HuH-7.5 (cell line): ENCODE data around the gene RGSL1.
"Not testable (repeated sequence)": the region's sequence is repeated elsewhere in the genome, so short reads cannot be mapped to it uniquely, and the experiment has no call there.

ENCODE experiments used
- DNase-seq: peaks from one replicate; pipeline ENCODE4 v3.0.0; 2011; ENCODE audit warnings: low spot score

RGSL1 gene

DNA sequence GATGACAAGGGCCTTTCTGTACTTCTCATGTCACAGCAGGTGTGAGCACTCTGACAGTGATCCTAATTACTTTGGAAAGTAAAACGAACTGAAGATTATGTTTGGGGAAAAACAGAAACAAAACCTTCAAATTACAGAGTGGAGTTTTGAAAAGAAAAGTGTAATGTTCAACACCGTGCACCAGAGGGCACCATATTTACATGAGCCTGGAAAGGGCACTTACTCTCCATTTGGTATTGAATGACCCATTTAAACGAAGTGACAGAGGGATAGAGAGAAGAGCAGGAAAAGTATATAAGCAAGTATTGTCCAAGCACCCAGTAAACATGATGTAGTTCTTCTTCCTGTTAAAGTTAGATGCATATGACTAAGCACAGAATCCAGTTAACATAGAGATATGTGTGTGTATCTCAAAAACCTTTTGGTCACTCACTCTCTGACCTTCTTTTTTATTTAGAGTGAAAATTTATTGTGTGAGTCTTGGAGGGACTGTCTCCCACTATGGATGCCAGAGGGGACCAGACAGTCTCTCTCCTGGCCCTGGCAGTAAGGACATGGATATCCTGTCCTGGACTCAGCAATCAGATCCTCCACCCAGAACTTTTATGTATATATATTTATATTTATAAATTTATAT, 3.8 kb upstream of the RGSL1 start:
- DNase-seq, result peak; percentile 52

- DNase-seq, result not testable (repeated sequence)
These were observed 2.8 kb upstream of the RGSL1 start for GRCh38 chr1:182447124-182447523.

DNA sequence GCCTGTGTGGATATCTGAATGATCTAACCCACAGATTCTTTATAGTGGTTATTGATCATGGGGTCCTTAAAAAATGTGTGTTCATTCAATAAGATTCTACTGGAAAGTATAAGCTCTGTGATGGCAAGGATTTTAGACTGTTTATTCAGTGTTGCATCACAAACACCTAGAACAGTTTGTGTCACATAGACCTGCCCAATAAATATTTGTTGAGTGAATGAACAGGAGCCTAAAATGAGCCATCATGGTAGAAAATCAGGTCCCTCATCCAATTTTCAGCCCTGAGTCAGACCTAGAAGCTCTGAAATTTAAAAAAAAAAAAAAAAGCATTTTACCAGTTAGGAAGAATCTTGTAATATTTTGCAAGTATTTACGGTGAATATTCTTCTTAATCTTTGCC, 2.3 kb upstream of the RGSL1 start:
- no peak for DNase-seq

- no peak for DNase-seq
These were observed 3.7 kb downstream of the RGSL1 start for GRCh38 chr1:182453631-182454030.

GRCh38 chr1:182457844-182458243, 7.9 kb downstream of the RGSL1 start:
- no peak for DNase-seq

- no peak for DNase-seq
These were observed 10.0 kb downstream of the RGSL1 start for GRCh38 chr1:182459949-182460348.

DNA sequence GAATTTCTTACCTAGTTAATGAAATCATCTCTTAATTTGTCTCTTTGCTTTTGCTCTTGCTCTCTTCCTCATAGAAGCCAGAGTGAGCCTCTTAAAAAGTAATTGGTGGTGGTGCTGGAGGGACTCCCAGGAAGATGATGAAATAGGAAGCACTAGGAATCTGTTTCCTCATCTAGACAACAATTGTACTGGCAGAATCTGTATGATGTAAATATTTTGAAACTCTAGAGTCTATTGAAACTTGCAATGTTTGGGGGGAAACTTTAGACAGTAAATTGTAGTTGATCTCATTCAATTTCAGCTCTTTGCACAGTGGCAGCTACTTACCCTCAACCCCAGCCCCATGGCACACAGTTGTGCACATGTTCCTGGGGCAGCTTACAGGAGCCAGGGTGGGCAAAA, 10.6 kb downstream of the RGSL1 start:
- DNase-seq, result no peak

DNA sequence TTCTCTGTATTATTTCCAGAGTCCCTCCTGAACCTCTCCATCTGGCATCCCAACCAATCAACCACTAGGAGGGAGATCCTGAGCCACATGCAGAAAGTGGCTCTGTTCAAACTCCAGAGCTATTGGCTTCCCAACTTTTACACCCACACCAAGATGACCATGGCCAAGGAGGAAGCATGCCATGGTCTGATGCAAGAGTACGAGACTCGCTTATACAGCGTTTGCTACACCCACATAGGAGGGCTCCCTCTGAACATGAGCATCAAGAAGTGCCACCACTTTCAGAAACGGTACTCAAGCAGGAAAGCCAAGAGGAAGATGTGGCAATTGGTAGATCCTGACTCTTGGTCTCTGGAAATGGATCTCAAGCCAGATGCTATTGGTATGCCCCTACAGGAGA, 23.6 kb downstream of the RGSL1 start:
- DNase-seq, result no peak

- no peak for DNase-seq
These were observed 26.7 kb downstream of the RGSL1 start for GRCh38 chr1:182476625-182477024.

GRCh38 chr1:182478238-182478637, 28.3 kb downstream of the RGSL1 start:
- DNase-seq, result no peak

GRCh38 chr1:182484067-182484466, 34.1 kb downstream of the RGSL1 start:
- no peak for DNase-seq

- DNase-seq, result no peak
These were observed 34.7 kb downstream of the RGSL1 start for GRCh38 chr1:182484531-182485257.

DNA sequence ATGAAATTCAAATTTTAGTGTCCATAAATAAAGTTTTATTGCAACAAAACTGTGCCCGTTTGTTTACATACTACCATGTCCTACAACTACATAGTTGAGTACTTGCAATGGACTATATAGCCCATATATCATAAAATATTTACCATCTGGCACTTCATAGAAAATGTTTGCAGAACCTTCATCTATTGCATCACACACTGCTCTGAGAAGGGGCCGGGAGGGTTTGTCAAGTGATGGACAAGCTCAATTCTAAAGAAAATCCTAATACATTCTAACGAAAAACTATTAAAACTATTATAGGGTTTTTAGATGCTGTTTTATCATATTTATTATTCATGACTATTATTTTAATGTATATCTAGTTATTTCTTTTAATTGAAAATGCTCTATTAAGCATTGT, 35.9 kb downstream of the RGSL1 start:
- no peak for DNase-seq

GRCh38 chr1:182488803-182489202, 38.9 kb downstream of the RGSL1 start:
- no peak for DNase-seq

DNA sequence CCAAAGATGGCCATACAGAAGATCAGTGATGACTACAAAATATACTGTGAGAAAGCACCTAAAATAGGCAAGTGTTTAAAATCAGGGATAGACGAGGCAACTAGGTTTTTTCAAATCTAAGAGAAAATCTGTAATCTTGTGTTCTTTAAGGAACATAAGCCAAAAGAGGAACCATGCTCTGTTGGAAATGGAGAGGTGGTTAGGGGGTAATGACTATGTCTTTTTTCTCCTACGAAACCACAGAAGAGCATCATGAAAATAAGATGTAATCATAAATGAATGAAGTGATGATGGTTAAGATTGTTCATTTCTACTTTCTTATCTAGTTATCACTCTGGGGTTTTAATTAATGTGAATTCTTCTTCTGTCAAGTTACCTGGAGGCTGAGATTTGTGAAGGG, 43.1 kb downstream of the RGSL1 start:
- no peak for DNase-seq

DNA sequence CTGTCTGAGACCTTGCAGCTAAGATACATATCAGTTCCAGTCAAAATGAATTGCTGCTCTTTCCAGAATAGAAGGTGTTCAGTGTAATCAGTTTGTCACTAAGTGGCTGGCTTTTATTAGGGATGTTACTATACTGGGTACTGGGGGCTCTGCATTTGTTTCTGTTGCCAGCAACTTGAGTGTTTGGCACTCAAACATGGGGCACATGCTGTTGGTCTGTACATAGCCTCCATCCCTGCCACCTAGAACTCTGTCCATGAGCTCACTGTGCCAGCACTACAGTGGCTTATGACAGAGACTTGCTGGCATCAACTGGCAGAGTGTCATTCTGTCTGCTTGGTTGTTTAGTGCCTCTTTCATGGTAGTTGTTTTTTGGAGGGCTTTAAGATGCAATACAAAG, 45.1 kb downstream of the RGSL1 start:
- no peak for DNase-seq

GRCh38 chr1:182495693-182496092, 45.7 kb downstream of the RGSL1 start:
- no peak for DNase-seq

DNA sequence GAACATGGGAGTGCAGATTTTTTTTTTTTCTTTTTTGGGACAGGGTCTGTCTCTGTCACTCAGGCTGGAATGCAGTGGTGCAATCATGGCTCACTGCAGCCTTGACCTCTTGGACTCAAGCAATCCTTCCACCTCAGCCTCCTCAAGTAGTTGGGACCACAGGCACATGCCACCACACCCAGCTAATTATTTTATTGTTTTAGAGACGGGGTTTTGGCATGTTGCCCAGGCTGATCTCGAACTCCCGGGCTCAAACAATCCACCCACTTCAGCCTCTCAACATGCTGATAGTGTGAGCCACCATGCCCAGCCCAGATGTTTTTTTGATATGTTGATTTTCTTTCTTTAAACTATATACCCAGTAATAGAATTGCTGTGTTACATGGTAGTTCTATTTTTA, 57.7 kb downstream of the RGSL1 start:
- no peak for DNase-seq

- no peak for DNase-seq
These were observed 65.6 kb downstream of the RGSL1 start for GRCh38 chr1:182515556-182515955.

DNA sequence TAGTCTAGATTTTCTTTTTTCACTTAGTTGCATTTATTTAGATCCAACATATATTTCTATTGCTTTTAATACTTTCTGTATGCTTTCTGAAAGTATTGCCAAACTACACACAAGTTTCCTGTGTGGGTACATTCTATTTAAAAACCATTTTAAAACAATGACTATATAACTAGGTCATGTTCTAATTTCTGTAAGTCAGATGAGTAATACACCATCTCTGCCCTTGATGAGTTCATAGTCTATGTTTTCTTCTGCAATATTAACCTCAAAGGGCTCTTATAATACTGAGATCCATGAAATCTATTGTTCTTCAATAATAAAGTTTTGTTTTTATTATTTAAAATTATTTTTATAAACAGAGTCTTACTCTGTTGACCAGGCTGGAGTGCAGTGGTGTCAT, 70.8 kb downstream of the RGSL1 start:
- DNase-seq, result no peak

DNA sequence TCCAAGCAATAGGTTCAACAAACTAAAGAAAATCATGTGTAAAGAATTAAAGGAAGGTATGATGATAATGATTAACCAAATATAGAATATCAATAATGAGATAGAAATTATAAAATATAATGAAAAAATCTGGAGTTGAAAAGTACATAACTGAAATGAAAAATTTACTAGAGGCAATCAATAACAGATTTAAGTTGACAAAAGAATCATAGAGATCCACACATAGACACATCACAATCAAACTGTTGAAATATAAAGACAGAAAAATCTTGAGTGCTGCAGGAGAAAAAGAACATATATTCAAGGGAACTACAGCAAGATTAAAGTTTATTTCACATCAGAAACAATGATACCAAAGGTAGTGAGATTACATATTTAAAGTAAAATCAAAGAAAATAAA, 75.4 kb downstream of the RGSL1 start:
- no peak for DNase-seq

DNA sequence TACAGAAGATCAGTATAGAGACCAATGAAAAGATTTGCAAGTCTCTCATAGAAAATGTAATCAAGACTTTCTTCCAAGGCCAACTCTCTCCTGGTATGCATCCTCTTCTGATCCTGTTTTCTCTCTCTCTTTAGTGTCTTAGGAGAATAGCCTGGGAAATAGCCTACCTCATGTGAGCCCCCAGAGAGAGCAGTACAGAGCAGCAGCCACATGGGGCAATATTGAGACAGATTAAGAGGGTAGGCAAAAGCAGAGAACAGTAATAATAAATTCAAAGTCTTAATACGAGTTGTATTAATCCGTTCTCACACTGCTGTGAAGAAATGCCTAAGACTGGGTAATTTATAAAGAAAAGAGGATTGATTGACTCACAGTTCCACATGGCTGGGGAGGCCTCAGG, 77.7 kb downstream of the RGSL1 start:
- no peak for DNase-seq

DNA sequence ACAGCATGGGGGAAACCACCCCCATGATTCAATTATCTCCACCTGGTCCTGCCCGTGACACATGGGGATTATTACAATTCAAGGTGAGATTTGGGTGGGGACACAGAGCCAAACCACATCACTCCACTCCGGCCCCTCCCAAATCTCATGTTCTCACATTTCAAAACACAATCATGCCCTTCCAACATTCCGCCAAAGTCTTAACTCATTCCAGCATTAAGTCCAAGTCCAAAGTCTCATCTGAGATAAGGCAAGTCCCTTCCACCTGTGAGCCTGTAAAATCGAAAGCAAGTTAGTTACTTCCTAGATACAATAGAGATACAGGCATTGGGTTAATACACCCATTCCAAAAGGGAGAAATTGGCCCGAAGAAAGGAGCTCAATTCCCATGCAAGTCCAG, 78.3 kb downstream of the RGSL1 start:
- DNase-seq, result not testable (repeated sequence)

- DNase-seq, result no peak
These were observed 84.0 kb downstream of the RGSL1 start for GRCh38 chr1:182533896-182534295.
